ENCODE measurements around the gene FHIT. TPM values are rescaled to one million over a fixed set of nuclear protein-coding genes. Genes with fewer than 3 reads are reported as not detected.

The FHIT gene
- total and polyA plus RNA-seq, 2 experiments from 2014 or later: 9.7 to 16.2 TPM

GRCh38 chr3:59854061-59854709 is 1397.1 kb downstream of the FHIT start:
- Histone ChIP-seq H3K4me1 (ENCODE audit: insufficient read depth) (peaks cover 5% of the 10 kb centered on the region), H3K9me3 (ENCODE audit: low read depth) (no peaks in the 10 kb centered on the region), H3K4me3 (no peak overlapping the region), H3K4me2 (no peak overlapping the region), H3K27ac (no peak overlapping the region), H3K27me3 (no peaks in the 10 kb centered on the region), H4K20me1 (ENCODE audit: insufficient read depth, poor library complexity, severe bottlenecking) (no peaks in the 10 kb centered on the region), H3K9me2 (replicated peaks; ENCODE audit: insufficient read depth) (no peaks in the 10 kb centered on the region), H3K36me3 (replicated peaks; ENCODE audit: insufficient read depth, low read depth) (no peaks in the 10 kb centered on the region), H3K79me2 (no peaks in the 10 kb centered on the region), H2AFZ (no peak overlapping the region)
- DNase-seq (ENCODE audit: low spot score): no peak
- 88% methylated on average over 12 of the region's 12 CpGs for WGBS (ENCODE audit: low lambda C conversion rate, missing lambda C conversion rate)
- no peak for TF ChIP-seq EZH2phosphoT487 (IDR thresholded peaks at IDR 0.05; ENCODE audit: low read depth, severe bottlenecking, unreplicated experiment)
- TF ChIP-seq, protein P1, sequence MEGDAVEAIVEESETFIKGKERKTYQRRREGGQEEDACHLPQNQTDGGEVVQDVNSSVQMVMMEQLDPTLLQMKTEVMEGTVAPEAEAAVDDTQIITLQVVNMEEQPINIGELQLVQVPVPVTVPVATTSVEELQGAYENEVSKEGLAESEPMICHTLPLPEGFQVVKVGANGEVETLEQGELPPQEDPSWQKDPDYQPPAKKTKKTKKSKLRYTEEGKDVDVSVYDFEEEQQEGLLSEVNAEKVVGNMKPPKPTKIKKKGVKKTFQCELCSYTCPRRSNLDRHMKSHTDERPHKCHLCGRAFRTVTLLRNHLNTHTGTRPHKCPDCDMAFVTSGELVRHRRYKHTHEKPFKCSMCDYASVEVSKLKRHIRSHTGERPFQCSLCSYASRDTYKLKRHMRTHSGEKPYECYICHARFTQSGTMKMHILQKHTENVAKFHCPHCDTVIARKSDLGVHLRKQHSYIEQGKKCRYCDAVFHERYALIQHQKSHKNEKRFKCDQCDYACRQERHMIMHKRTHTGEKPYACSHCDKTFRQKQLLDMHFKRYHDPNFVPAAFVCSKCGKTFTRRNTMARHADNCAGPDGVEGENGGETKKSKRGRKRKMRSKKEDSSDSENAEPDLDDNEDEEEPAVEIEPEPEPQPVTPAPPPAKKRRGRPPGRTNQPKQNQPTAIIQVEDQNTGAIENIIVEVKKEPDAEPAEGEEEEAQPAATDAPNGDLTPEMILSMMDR (IDR thresholded peaks at IDR 0.05; ENCODE audit: poor library complexity): no peak
- TF ChIP-seq EZH2 (IDR thresholded peaks at IDR 0.05; ENCODE audit: borderline replicate concordance): no peak

- no peak overlapping the region for H3K27ac ChIP-seq
- H3K36me3 ChIP-seq (replicated peaks; ENCODE audit: insufficient read depth, low read depth): no peaks in the 10 kb centered on the region
- H3K4me3 ChIP-seq: no peak overlapping the region
- no peak overlapping the region for H3K4me2 ChIP-seq
- no peaks in the 10 kb centered on the region for H4K20me1 ChIP-seq (ENCODE audit: insufficient read depth, poor library complexity, severe bottlenecking)
- H3K9me3 ChIP-seq (ENCODE audit: low read depth): no peaks in the 10 kb centered on the region
- TF ChIP-seq, protein P1 (IDR thresholded peaks at IDR 0.05; ENCODE audit: poor library complexity): no peak
- TF ChIP-seq EZH2 (IDR thresholded peaks at IDR 0.05; ENCODE audit: borderline replicate concordance): no peak
- TF ChIP-seq EZH2phosphoT487 (IDR thresholded peaks at IDR 0.05; ENCODE audit: low read depth, severe bottlenecking, unreplicated experiment): no peak
- no peak overlapping the region for H2AFZ ChIP-seq
- DNase-seq (ENCODE audit: low spot score): no peak
- no peaks in the 10 kb centered on the region for H3K27me3 ChIP-seq
- H3K9me2 ChIP-seq (replicated peaks; ENCODE audit: insufficient read depth): no peaks in the 10 kb centered on the region
- no peaks in the 10 kb centered on the region for H3K79me2 ChIP-seq
- 88% methylated on average over 2 of the region's 2 CpGs for WGBS (ENCODE audit: low lambda C conversion rate, missing lambda C conversion rate)
- no peaks in the 10 kb centered on the region for H3K4me1 ChIP-seq (ENCODE audit: insufficient read depth)
Observed at GRCh38 chr3:59850417-59850816, 1400.8 kb downstream of the FHIT start.

DNA sequence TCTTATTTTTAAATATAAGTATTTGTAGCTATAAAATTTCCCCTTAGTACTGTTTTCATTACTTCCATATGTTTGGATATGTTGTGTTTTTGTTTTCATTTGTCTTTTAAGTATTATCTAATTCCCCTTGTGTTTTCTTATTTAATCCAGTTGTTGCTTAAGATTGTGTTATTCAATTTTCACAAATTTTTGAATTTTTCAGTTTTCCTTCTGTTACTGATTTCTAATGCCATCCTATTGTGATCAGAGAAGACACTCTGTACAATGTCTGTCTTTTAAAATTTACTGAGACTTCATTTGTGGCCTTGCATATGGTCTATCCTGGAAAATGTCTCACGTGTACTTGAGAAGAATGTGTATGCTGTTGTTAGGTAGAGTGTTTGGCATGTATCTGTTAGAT is 1405.9 kb downstream of the FHIT start:
- TF ChIP-seq, protein P1 (IDR thresholded peaks at IDR 0.05; ENCODE audit: poor library complexity): no peak
- TF ChIP-seq EZH2 (IDR thresholded peaks at IDR 0.05; ENCODE audit: borderline replicate concordance): no peak
- no peak for TF ChIP-seq EZH2phosphoT487 (IDR thresholded peaks at IDR 0.05; ENCODE audit: low read depth, severe bottlenecking, unreplicated experiment)
- Histone ChIP-seq H3K4me3 (no peak overlapping the region), H3K79me2 (no peaks in the 10 kb centered on the region), H3K4me2 (no peak overlapping the region), H3K4me1 (ENCODE audit: insufficient read depth) (no peaks in the 10 kb centered on the region), H3K9me3 (ENCODE audit: low read depth) (no peaks in the 10 kb centered on the region), H2AFZ (no peak overlapping the region), H3K27ac (no peak overlapping the region), H3K9me2 (replicated peaks; ENCODE audit: insufficient read depth) (no peaks in the 10 kb centered on the region), H3K27me3 (no peaks in the 10 kb centered on the region), H4K20me1 (ENCODE audit: insufficient read depth, poor library complexity, severe bottlenecking) (no peaks in the 10 kb centered on the region), H3K36me3 (replicated peaks; ENCODE audit: insufficient read depth, low read depth) (no peaks in the 10 kb centered on the region)
- DNase-seq (ENCODE audit: low spot score): no peak
- WGBS (ENCODE audit: low lambda C conversion rate, missing lambda C conversion rate): 89% methylated on average over 1 of the region's 1 CpG

All from hepatocyte (in vitro differentiated cells).